ENCODE measurements around the gene MIAT. TPM values are rescaled to one million over a fixed set of nuclear protein-coding genes. Genes with fewer than 3 reads are reported as not detected.

Gene MIAT
- total RNA-seq, 1 donor from 2014 or later, result 0.12 TPM

DNA sequence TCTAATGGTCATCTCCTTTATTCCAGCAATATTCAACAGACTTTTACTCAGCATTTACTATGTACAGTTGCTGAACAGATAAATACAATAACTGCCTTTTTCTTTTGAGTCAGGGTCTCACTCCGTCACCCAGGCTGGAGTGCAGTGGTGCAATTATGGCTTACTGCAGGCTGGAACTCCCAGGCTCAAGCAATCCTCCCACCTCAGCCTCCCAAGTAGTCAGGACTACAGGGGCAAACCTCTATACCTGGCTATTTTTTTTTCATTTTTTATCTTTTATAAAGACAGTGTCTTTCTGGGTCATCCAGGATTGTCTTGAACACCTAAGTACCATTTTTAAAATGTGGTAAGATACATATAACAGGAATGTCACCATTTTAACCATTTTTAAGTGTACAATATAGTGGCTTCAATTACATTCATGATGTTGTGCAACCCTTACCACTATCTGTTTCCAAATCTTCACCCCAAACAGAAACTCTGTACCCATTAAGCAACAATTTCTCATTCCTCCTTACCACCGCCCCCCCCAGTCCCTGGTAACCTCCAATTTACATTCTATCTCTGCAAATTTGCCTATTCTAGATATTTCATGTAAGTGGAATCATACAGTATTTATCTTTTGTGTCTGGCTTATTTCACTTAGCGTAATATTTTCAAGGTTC lies 67.8 kb downstream of the MIAT start:
- TF ChIP-seq, protein P1, sequence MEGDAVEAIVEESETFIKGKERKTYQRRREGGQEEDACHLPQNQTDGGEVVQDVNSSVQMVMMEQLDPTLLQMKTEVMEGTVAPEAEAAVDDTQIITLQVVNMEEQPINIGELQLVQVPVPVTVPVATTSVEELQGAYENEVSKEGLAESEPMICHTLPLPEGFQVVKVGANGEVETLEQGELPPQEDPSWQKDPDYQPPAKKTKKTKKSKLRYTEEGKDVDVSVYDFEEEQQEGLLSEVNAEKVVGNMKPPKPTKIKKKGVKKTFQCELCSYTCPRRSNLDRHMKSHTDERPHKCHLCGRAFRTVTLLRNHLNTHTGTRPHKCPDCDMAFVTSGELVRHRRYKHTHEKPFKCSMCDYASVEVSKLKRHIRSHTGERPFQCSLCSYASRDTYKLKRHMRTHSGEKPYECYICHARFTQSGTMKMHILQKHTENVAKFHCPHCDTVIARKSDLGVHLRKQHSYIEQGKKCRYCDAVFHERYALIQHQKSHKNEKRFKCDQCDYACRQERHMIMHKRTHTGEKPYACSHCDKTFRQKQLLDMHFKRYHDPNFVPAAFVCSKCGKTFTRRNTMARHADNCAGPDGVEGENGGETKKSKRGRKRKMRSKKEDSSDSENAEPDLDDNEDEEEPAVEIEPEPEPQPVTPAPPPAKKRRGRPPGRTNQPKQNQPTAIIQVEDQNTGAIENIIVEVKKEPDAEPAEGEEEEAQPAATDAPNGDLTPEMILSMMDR (conservative IDR thresholded peaks at IDR 0.05; ENCODE audit: low read depth, low read length), result no peak
- DNase-seq (ENCODE audit: low read depth), result no peak
- H3K4me3 ChIP-seq (ENCODE audit: low read depth, low read length), result no peak overlapping the region

Other genes with a start within 250 kb of the MIAT start
- 7.3 and 10.4 TPM in 2 replicates for gene ASPHD2, start 228.3 kb upstream of the MIAT start, total RNA-seq
- 26.0 and 35.3 TPM in 2 replicates for gene HPS4, start 173.8 kb upstream of the MIAT start, total RNA-seq
- 17.1 and 34.1 TPM in 2 replicates for gene SRRD, start 173.7 kb upstream of the MIAT start, total RNA-seq
- gene TFIP11, start 145.1 kb upstream of the MIAT start, total RNA-seq, result 17.8 and 26.3 TPM in 2 replicates
- 22.5 and 26.3 TPM in 2 replicates for gene TPST2, start 67.5 kb upstream of the MIAT start, total RNA-seq
- gene CRYBB1, start 39.6 kb upstream of the MIAT start, total RNA-seq, result not detected in 2 replicates
- not detected in 2 replicates for gene CRYBA4, start 35.6 kb upstream of the MIAT start, total RNA-seq

All from epithelial cell of proximal tubule (primary cell).